Hepatic stellate cell (primary cell): ENCODE results near the gene MPEG1.

Source experiments
- DNase-seq: peaks from one replicate; pipeline ENCODE4 v3.0.0; 2011; ENCODE audit warnings: low spot score

MPEG1 gene

DNA sequence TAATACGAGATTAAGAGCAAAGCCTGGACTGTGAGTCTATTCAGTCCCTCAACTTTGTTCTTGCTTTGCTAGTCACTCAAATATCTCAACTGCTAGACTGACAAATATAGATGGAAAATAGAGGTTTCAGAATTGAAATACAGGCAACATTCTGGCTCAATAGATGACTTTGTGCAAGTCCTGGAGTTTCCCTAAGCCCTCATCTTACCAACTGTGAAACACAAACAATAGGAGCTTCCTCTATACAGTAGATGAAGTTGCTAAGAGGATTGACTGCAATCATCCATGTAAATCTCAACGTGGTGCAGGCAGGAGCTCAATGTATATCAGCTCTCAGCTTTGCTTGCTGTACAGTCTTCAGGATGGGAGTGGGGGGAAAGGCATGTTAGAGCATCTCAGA, 6.2 kb upstream of the MPEG1 start:
- DNase-seq: no peak

DNA sequence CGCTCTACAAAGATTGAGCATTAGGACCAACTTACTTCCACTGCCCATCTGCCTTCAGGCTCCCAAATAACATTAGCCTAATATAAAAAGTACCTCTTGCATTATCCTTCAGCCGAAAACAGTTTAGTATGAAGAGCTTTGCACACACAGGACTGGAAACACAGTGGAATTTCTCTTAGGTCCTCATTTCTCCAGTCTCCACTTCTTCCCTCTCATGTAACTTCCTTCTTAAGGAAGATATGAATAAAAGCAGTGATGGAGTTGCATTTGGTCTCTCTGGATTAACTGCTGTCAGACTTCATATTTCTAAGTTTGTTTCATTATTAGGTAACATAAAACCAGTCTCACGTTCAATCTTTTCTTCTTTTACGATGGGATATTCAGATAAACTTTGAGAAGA, 5.6 kb upstream of the MPEG1 start:
- no peak for DNase-seq

DNA sequence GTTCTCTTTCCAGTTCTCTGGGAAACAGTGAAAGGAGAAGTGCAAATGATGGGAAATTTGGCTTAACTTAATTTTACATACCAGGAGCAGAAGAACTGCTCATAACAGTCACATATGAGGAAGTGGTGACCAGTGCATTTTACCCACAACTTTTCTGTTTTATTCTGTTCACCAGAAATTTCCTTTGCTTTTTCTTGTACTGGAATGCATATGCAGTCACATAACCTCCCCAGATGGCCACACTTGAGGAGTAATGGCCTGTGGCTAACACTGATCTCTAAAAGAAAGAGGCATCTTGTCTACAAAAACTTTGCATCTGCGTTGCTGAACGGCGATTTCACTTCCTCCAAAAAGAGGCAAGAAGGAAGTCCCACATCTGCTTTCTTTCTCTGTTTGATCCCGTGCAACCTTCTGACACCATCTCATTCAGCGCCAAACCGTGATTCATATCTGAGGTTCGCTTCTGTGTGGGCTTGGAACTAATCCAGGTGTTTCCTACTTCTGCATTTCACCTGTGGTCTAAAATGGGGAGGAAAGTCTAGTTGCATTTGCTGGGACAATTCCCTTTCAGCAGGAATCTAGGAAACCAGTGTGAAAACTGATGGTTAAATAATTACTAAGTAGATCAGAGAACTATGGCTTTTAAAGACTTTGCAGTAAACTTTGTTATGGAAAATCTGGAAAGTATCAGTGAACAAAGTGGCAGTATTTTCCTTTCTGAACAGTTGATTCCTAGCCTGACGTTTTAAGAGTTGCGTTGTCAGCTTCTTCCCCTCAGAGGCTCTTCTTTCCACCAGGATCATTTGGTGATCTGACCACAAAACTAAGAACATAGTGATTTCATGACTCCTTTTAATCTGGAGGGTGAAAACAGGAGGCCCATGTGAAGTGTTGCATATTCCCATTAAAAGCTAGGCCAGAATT, 4.2 kb upstream of the MPEG1 start:
- peak; percentile 21 for DNase-seq

DNA sequence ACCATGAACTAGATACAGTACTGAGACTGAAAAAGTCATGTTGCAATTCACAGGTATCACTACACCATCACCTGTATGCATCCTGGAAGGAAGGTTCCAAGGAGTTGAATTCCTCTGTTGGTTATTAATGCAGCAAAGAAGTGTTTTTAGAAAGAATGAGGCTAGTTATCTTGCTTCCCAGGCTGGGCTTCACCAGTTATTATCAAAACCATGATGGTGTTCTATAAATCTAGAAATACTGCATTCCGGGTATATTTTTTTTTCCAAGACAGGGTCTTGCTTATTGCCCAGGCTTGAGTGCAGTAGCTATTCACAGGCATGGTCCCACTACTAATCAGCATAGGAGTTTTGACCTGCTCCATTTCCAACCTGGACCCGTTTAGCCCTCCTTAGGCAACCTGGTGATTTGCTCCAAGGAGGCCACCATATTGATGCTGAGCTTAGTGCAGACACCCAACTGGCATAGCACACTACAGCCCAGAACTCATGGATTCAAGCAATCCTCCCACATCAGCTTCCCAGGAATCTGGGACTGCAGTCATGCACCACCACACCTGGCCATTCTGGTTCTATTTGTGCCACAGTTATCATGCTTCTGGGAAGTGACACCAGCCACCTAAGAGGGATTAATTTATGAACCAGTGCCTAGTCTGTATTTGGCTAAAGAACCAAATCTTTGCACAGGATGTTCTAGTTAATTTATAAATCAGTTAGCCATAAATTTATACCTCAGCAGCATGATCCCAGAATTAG, 1.6 kb upstream of the MPEG1 start:
- DNase-seq: no peak

DNA sequence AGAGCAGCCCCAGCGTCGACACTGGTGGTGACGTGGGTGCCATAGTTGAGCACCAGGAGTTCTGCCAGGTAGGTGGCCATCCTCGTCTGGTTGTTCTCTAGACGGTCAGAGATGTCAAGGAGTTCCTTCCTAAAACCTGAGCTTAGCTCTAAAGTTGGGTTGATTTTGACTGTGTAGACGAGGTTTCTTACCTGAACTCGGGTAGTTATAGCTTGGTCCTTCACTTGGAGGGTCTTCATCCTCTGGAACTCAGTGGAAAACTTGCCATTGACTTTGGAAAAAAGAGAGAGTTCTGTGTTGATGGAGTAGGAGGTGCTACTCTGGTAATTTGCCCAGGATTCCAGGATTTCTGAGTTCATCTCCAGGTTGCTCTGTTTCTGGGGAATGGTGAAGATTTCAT, 505 bp downstream of the MPEG1 start:
- no peak for DNase-seq

DNA sequence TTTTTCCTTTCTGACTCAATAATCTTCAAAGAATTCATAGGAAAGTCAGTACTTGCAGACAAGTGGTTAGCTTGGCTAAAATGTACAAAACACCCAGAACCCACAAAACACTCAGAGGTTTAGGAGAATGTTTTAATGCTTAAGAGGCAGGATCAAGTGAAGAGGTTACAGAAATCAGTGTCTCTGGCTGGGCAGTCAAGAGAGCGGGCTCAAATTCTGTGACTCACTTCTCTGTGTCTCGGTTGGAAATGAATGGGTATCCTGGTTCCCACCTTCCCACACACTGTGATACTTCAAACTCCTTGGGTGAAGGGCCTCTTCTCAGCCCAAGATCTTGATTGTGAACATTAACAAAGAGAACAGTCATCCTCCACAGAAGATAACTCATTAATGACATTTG, 3.8 kb downstream of the MPEG1 start:
- no peak for DNase-seq

DNA sequence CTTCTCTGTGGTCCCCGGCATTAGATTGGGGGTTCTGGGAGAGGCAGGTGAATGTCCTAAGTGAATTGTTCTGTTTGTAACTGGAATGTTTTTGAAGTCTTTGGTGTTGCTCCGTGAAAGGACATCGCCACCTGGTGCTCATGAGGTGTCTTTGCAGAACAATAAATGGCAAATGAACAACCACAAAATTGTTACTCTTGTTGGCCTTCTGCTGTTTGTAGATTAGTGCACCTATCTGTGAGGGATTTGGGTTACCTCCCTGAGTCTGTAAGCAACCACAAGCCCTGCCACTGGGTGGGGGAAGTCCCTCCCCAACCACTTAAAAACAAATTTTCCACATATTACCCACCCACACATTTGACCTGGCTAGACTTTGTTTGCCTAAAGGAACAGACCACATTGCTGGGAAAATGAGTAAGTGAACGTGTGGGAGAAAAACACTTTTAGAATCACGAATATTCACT, 4.7 kb downstream of the MPEG1 start:
- DNase-seq: no peak

DNA sequence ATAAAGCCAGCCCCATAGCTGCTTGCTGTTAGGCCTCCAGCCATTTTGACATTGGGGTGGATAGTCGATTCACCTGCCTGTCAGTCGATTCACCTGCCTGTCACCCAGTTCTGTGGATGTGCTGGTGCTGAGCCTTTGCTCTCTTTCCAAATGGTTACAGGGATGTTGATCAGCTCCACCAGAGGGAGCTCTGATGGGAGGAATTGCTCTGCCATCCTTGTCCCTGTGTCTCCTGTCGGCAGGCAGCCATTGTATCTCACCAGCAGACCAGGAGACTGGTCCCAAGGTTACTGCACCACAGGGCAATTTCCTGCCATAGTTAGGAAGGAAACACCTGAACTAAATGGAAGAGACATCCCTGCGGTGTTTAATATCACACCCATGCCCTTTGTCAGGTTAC, 6.1 kb downstream of the MPEG1 start:
- DNase-seq: peak; percentile 43

DNA sequence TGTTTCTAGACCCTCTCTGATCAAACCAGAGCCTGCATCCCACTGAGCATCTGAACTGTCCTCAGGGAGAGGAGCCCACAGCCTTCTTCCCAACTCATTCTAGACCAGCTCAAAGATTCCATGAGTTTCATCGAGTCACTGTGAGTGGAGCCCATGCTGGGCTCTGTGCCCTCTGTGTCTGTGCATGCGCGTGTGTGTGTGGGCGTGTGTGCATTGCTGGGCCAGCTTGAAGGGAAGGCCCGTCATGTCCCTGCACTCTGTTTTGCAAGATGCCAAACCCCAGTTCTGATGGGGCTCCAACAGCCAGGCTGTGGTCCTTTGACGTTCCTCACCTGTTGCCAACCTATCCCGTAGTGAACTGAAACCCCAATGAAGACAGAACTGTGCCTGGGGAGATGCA, 7.1 kb downstream of the MPEG1 start:
- no peak for DNase-seq

DNA sequence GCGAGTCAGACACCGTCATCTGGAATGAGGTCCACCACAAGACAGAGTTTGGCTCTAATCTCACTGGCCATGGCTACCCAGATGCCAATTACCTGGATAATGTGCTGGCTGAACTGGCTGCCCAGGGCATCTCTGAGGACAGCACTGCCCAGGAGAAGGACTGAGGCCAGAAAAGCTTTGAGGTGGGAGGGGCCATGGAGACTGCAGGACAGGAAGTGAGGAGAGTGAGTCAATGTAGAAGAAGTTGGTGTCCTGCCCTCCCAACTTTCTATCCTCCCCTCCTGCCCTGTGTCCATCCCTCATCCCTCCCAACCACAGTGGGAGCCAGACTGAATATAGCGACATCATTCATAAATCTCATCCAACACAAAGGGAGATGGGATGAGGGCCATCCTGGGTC, 8.0 kb downstream of the MPEG1 start:
- DNase-seq: peak; percentile 44

DNA sequence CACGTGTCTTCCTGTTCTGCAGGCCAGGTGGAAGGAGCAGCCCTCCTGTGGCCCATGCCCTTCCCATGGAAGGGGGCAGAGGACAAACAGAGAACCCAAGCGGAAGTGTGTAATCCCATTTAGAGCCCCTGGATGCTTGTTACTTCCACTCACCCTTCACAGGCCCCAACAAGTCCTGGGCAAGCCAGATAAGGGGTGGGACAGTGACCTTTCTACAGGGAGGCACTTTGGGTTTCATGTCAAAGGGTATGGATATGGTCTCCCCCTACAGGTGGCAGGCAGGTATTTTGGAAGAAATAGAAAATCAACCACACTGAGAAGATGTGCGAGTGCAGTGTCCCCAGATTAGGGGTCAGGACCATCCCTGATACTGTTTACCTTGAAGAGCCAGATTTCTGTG, 11.4 kb downstream of the MPEG1 start:
- no peak for DNase-seq

DNA sequence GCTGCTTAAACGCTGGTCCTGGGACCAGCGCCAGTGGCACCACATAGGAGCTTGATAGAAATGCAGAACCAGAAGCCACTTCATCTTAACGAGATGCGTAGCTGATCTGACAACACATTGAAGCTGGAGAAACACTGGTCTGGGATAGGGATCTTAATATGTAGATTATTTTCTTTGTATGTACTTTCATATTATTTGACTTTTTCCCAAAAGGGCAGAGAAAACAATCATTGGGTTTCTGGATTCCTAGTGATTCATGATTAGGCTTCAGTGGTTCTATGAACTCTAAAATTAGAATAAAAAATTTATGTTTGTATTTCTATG, 12.3 kb downstream of the MPEG1 start:
- DNase-seq: no peak

DNA sequence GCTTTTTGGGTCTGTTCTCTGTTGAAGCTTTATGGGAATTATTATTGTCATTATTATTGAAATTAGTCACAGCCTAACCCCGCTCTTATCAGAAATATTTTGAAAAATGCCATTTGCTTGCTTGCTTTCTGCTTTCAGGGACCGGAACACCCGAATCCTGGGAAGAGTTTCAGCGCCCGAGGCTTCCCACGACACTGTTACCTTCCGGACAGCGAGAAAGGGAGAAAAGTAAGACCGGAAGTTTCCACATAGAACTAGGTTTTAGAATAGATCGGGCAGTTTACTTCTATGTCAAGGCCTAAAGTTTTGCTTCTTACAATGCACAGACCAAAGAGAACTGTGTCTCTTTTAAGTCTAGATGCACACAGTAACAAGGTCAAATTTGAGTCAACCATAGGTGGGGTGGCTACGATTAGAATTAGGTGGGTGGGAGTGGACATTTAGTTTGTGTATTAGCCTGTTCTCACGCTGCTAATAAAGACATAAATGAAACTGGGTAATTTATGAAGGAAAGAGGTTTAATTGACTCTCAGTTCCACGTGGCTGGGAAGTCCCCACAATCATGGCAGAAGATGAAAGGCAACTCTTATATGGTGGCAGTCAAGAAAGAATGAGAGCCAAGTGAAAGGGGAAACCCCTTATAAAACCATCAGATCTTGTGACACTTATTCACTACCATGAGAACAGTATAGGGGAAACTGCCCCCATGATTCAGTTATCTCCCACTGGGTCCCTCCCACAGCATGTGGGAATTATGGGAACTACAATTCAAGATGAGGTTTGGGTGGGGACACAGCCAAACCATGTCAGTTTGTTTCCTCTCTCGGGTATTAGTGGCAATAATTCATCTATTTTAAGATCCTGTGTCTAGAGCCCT, 12.9 kb downstream of the MPEG1 start:
- DNase-seq: no peak

DNA sequence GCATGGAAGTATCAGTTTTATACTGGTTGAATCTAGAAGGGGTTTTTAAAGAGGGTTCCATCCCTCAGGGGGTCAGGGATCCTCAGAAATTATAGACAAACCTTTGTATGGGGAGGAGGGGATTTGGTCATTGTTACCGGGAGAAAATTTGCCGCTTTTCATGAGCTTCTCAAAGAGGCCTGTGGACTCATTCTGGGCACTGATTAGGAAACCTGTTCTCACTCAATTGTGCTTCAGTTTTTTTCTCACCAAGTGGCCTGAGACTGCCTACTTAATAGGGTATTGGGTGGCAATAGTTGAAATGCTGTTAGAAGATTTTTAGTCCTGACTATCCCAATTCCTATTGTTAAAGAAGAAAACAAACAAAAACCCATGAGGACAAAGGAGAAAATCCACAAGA, 14.0 kb downstream of the MPEG1 start:
- no peak for DNase-seq

DNA sequence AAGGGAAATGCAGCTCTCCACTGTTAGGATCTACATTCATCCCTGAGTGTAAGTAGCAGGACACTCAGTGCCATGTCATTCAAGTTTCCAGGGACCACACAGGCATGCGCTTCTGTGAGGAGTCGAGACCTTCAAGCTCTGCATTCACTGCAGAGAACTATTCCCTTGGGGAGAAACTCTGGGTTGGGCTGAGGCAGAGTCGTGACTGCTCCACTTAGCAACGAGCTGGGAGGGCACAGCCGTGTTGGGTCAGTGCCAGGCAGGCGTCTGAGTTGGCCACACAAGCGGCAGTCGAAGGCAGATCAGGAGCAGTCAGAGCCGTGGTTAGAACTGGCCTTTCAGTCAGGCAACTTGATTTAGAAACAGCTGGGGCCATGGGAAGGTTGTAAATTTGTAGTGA, 14.7 kb downstream of the MPEG1 start:
- peak; percentile 86 for DNase-seq

DNA sequence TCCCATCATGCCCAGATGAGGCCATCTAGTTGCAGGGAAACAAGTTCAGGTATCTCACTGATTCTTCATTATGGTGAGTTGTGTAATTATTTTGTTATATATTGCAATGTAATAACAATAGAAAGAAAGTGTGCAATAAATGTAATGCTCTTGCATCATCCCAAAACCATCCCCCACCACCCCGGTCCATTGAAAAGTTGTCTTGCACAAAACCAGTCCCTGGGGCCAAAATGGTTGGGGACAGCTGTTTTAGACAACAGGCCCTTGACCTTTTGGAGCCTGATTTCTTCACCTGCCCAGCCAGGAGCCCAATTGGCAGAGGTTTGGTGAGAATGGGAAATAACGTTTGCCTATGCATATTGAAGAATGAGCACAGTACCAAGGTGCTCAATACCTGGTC, 15.9 kb downstream of the MPEG1 start:
- no peak for DNase-seq

DNA sequence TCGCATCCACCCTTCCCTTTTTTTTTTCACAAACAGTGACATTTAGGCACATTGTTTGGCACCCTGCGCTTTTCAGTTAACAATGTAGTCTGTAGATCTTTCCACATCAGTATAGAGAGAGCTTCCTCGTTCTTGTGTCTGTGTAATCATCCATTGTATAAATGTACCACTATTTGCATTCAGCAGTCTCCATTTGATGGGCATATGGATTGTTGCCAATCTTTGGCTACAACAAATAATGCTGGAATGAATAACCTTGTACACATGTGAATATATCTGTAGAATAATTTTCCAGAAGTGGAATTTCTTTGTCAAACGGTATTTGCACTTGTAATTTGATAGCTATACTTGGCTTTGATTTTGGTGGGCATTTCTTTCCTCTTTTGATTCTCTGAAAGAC, 17.1 kb downstream of the MPEG1 start:
- DNase-seq: no peak

DNA sequence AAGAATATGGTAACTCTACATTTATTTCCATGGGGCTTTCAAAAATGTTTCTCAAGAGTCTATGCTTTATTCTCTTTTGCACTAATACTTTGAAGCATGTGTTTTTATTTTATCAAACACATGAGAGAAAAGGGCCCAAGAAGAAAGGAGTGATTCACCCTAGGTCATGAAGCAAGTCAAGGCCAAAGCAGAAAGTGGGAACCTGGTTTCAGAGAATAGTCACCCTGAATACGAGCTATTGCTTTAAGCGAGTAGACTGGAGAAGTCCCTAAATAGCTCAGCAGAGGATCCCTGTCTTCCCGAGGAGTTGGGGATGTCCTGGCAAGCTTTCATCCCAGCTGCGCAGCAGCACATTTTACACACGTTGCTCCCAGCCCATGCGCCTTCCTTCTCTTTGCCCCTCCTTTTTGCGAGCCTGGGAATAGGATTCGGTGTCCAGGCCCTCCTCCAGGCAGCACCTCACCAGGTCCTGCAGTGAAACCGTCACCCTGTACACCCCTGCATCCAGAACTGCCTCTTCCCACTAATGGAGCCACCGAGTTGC, 19.1 kb downstream of the MPEG1 start:
- DNase-seq: no peak

DNA sequence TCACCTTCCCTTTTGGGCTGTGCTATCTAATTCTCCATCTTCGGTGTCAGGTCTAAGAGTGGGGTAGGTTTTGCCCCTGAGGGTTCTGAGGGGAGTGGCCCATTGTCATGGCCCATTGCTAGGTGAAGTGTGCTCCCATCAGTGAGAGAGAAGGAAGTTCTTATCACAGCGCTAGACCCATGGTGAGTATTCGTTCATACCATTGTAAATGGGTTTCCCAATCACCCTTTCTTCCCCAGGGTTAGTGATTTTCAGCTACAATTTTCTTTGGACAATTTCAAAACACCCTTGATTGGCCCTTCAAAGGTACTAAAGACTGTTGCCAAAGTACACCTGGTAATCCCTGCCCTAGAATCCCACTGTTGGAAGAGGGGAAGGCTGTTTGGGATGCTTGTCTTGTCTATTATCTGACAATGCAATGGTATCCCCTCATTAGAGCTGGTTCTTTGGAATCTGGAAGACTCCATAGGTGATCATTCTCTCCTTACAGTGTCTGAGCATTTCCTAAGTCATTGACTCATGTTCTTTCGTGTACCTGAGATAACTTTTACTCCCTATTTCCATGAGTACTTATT, 20.2 kb downstream of the MPEG1 start:
- DNase-seq: no peak

DNA sequence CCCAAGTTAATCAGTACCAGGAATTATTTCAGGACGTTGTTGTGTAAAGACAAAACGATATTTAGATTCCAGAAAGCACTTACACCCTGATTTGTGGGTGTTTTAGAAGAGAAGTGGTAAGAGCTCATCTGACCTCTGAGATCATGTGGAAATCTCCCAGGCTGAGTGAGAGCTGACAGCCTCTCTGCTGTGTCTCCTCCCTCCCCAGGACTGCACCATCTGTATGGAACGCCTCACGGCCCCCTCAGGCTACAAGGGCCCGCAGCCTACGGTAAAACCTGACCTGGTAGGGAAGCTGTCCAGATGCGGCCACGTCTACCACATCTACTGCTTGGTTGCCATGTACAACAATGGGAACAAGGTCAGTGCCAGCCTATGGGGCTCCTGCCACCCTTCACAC, 20.8 kb downstream of the MPEG1 start:
- DNase-seq: no peak

DNA sequence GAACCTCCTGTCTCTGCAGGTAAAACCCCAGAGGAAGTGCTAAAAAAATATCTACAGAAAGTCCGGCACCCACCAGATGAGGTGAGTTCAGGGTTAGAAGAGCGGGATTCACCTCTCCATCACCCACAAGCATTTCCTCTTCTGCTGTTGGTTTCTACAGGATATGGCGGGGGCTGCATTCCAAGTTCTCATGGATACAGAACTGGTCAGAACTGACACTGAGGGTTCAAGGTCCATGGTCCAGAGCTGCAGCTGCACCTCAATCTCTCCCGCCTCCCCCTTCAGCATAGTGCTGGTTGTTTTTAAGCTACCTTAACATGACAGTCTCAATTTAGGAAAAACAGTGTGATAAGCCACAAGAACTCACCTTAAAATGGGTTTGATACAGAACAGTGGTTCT, 21.6 kb downstream of the MPEG1 start:
- DNase-seq: no peak

DNA sequence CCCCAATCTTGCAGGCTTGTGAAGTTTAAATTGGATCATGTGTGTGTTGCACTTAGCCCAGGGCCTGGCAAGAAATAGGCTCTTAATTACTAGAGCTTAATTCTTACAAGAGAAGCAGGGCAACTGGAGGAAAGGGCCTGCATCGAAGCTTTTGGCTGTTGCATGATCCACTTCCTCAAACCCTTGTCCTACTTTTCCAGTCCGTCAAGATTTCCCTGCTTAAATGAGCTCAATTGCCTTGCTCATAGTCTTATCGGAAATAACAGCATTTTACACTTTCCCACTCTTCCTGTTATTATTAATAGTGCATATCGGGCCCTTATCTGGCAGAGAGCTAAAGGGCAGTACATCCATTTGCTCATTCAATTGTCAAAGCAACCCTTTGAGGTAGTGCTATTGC, 22.7 kb downstream of the MPEG1 start:
- DNase-seq: no peak
